Nephron progenitor cell (in vitro differentiated cells): ENCODE measurements around the gene GRM5.

Experiments
- DNase-seq: peaks from one replicate; pipeline ENCODE4 v3.0.0; 2021
- H3K27ac Mint-ChIP-seq: 2 replicates; pipeline ENCODE4 v1.8.0; 2021; ENCODE audit warnings: mild to moderate bottlenecking, moderate library complexity, mixed read lengths
- H3K27me3 Mint-ChIP-seq: 2 replicates; pipeline ENCODE4 v1.8.0; 2021; ENCODE audit warnings: mild to moderate bottlenecking, low read depth, mixed read lengths; ENCODE audit not compliant: poor library complexity
- H3K36me3 Mint-ChIP-seq: 2 replicates; pipeline ENCODE4 v1.8.0; 2021; ENCODE audit warnings: low read depth, mixed read lengths
- H3K4me1 Mint-ChIP-seq: 2 replicates; pipeline ENCODE4 v1.8.0; 2021; ENCODE audit warnings: mixed read lengths
- H3K4me3 Mint-ChIP-seq: 2 replicates; pipeline ENCODE4 v1.8.0; 2021; ENCODE audit warnings: mild to moderate bottlenecking, moderate library complexity, mixed read lengths
- H3K9me3 Mint-ChIP-seq: 2 replicates; pipeline ENCODE4 v1.8.0; 2021; ENCODE audit warnings: mild to moderate bottlenecking, moderate library complexity, mixed read lengths
- TF ChIP-seq, protein P1 (sequence below): fragments of 200-600 bp; sonication (generic); IDR thresholded peaks from 2 replicates; pipeline ENCODE4 v1.5.0; 2021; ENCODE audit warnings: antibody characterized with exemption

Gene GRM5

DNA sequence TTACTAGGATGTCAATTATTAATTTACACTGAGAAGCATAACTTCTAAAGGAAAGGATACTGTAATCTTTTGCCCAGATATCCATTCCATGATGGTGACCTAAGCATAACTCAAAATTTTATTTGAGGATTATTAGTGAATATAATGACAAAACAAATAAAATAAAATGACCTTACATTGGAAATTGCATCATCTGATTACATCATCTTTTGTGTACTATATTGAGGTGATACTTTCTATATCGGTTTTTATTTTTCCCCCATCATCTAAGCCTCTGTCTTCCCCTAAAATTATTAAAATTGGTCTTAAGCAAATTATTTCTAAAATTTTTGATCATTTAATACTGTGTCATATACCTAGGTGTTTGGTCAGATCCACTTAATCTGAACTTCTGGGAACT is 578.1 kb downstream of the GRM5 start:
- no peak for DNase-seq
- Mint-ChIP-seq H3K36me3 (no peaks in the 10 kb centered on the region), H3K27me3 (no peaks in the 10 kb centered on the region), H3K4me1 (no peaks in the 10 kb centered on the region), H3K27ac (no peak overlapping the region), H3K9me3 (no peaks in the 10 kb centered on the region), H3K4me3 (no peak overlapping the region)
- TF ChIP-seq, protein P1, sequence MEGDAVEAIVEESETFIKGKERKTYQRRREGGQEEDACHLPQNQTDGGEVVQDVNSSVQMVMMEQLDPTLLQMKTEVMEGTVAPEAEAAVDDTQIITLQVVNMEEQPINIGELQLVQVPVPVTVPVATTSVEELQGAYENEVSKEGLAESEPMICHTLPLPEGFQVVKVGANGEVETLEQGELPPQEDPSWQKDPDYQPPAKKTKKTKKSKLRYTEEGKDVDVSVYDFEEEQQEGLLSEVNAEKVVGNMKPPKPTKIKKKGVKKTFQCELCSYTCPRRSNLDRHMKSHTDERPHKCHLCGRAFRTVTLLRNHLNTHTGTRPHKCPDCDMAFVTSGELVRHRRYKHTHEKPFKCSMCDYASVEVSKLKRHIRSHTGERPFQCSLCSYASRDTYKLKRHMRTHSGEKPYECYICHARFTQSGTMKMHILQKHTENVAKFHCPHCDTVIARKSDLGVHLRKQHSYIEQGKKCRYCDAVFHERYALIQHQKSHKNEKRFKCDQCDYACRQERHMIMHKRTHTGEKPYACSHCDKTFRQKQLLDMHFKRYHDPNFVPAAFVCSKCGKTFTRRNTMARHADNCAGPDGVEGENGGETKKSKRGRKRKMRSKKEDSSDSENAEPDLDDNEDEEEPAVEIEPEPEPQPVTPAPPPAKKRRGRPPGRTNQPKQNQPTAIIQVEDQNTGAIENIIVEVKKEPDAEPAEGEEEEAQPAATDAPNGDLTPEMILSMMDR = no peak

DNA sequence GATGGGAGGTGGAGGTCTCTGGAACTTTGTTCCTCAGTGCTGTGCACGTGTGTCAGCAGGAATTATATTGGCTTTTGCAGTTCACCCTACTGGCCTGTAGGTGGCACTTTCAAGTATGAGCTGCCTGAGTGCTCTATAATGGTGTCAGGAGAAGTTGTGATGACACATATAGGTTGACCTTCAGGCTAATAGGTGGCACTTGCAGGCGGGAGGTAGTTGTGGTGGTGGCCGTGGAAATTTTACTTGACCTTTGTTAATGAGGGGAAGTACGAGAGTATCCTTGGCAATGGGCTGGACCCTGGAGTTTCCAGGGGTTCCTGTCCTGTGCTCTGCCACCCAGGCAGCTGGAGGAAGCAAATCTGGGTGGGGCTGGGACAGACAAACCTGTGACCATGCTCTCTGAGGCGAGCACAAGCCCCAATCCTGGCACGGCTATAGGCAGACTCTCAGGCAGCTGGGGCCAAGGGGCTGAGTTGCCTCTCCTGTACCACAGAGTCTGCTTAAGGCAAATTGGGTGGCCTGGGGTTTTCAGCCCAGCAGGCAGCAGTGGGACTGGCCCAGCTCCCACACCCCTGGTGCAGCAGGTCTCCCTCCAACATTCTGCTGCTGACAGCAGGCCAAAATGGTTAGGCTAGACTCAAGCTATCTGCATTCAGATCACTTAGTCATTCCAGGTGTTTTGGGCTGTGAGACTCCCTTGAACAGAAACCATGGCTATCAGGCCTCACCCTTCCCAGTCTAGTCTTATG is 580.7 kb downstream of the GRM5 start:
- no peaks in the 10 kb centered on the region for H3K4me1 Mint-ChIP-seq
- DNase-seq = peak; percentile 31
- no peaks in the 10 kb centered on the region for H3K27me3 Mint-ChIP-seq
- no peaks in the 10 kb centered on the region for H3K9me3 Mint-ChIP-seq
- TF ChIP-seq, protein P1 = peak; percentile 68
- no peak overlapping the region for H3K4me3 Mint-ChIP-seq
- H3K27ac Mint-ChIP-seq = no peak overlapping the region
- no peaks in the 10 kb centered on the region for H3K36me3 Mint-ChIP-seq

DNA sequence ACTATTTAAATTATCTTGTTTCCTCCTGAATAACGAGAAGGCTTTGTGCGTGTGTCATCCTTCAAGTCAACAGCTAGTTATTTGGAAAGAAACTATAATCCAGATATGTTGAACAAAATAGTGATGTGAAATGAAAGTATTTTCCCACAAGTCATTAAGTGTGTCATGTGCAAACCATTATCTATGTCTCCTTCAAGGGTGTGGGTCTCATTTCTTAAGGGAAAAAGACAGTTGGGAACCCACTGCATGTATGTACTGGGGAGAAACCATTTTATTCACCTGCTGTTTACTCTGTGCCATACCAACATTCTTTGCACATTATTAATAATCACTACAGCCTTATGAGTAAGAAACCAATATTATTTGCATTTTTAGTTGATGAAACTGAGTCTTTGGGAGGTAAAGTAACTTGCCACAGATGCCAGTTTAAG is 582.9 kb downstream of the GRM5 start:
- TF ChIP-seq, protein P1 = no peak
- no peak overlapping the region for H3K4me3 Mint-ChIP-seq
- no peaks in the 10 kb centered on the region for H3K9me3 Mint-ChIP-seq
- no peaks in the 10 kb centered on the region for H3K27me3 Mint-ChIP-seq
- H3K27ac Mint-ChIP-seq = no peak overlapping the region
- H3K4me1 Mint-ChIP-seq = no peaks in the 10 kb centered on the region
- DNase-seq = no peak
- H3K36me3 Mint-ChIP-seq = no peaks in the 10 kb centered on the region

DNA sequence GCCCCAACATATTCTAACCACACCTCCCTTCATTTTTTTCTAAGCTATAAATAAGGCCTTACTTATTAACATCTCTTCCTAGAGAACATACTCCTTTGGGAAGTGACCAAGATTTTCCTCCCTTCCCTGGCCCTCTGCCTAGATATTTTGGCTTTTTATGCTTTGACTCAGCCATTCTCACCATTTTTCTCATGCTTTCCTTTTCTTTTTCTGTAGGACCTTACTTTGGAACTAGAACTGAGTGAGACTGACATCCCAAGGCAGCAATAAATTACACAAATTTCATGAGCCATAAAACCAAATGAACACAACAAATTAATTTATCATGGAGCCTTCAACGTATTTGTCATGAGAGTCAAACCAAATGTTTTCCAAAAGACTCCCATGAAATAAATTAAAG is 585.6 kb downstream of the GRM5 start:
- no peak overlapping the region for H3K4me3 Mint-ChIP-seq
- TF ChIP-seq, protein P1 = no peak
- no peak overlapping the region for H3K27ac Mint-ChIP-seq
- no peaks in the 10 kb centered on the region for H3K9me3 Mint-ChIP-seq
- no peaks in the 10 kb centered on the region for H3K36me3 Mint-ChIP-seq
- no peaks in the 10 kb centered on the region for H3K4me1 Mint-ChIP-seq
- H3K27me3 Mint-ChIP-seq = no peaks in the 10 kb centered on the region
- DNase-seq = no peak

DNA sequence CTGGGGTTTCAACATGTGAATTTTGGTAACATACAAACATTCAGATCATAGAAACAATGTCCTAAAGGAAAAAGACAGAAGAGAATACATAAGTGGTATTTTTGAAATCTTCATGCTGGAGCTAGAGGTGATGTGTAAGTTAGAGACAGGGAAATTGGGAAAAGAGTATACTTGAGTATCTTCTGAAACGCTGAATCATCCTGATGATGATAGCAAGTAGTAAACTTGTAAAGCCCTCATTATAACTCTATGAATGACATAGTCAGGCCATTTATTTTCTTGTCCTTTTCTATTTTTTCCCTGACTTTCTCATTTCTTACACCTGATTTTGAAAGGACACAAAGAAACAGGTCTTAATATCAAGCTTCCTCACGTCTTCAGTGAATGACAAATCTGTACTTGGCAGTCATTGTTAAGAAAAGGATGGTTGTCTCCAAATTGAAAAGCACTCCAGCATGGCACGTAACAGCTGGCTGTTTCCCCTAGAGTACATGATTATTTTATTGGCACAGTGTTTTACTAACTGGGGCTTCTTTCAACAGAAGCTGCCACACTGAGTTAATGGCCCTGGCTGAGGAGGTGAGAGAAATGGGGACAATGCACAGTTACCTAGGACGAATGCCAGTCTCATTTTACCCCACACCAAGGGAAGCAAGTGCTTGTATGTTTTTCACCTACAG is 587.5 kb downstream of the GRM5 start:
- TF ChIP-seq, protein P1 = no peak
- no peaks in the 10 kb centered on the region for H3K4me1 Mint-ChIP-seq
- no peak overlapping the region for H3K27ac Mint-ChIP-seq
- H3K27me3 Mint-ChIP-seq = no peaks in the 10 kb centered on the region
- no peak for DNase-seq
- H3K36me3 Mint-ChIP-seq = no peaks in the 10 kb centered on the region
- no peak overlapping the region for H3K4me3 Mint-ChIP-seq
- no peaks in the 10 kb centered on the region for H3K9me3 Mint-ChIP-seq
